Endothelial cell of umbilical vein (primary cell): ENCODE data around the gene RPS8. TPM values are rescaled to one million over a fixed set of nuclear protein-coding genes. Genes with fewer than 3 reads are reported as not detected.
A peak's percentile ranks its signal among the peaks of the same experiment; 100 is the strongest.

Experiments used
- BruUV-seq: library from RNA; stranded (reverse); fragments of 400-500 nt; replicated peaks from 2 replicates; lab custom pipeline; 2021; lab: Mats Ljungman, UMichigan
- CTCF ChIA-PET: fragments of 300-600, 350-600 bp; sonication (Branson Sonifier 250); formaldehyde crosslinking; loops from one replicate; lab custom pipeline; 2021; ENCODE audit warnings: antibody characterized with exemption, inconsistent platforms; lab: Charles Lee
- POLR2A ChIA-PET: fragments of 300-600, 350-600 bp; sonication (Branson Sonifier 250); formaldehyde crosslinking; loops from one replicate; lab custom pipeline; 2021; ENCODE audit warnings: antibody characterized with exemption, inconsistent platforms; lab: Charles Lee
- DNase-seq: peaks from one replicate; pipeline ENCODE4 v3.0.0-alpha.2; 2011; ENCODE audit warnings: low read depth, low spot score
- FAIRE-seq: peaks from 2 replicates; lab custom pipeline; 2011; peaks lifted over from hg19 to GRCh38; lab: Jason Lieb, UNC
- H2AFZ ChIP-seq: 2 replicates; pipeline ENCODE4 v1.6.0; 2012; ENCODE audit warnings: low read depth, low read length, control low read depth, inconsistent platforms
- H3K27ac ChIP-seq: 2 replicates; pipeline ENCODE4 v1.5.1; 2011; ENCODE audit warnings: low read depth, mild to moderate bottlenecking, control low read depth, low read length, moderate library complexity; ENCODE audit not compliant: insufficient read depth
- H3K27me3 ChIP-seq, 2 experiments: 2 replicates each; pipeline versions ENCODE4 v1.6.0 to v1.6.1; 2011; ENCODE audit warnings: low read length in 2 of 2, mixed read lengths in 1 of 2; ENCODE audit not compliant: control insufficient read depth in 2 of 2, insufficient read depth in 2 of 2
- H3K36me3 ChIP-seq, 2 experiments: 2 replicates in 1 of 2; 3 replicates in 1 of 2; pipeline ENCODE4 v1.5.1; 2011; ENCODE audit warnings: low read length in 2 of 2, mild to moderate bottlenecking in 1 of 2, moderate library complexity in 1 of 2; ENCODE audit not compliant: control insufficient read depth in 2 of 2, insufficient read depth in 2 of 2; ENCODE audit errors: extremely low read depth in 1 of 2
- H3K4me1 ChIP-seq: 3 replicates; pipeline ENCODE4 v1.5.1; 2011; ENCODE audit warnings: mild to moderate bottlenecking, low read length; ENCODE audit not compliant: control insufficient read depth, insufficient read depth; ENCODE audit errors: extremely low read depth
- H3K4me2 ChIP-seq: 2 replicates; pipeline ENCODE4 v1.6.1; 2011; ENCODE audit warnings: low read length, control low read depth, mixed read lengths; ENCODE audit not compliant: insufficient read depth
- H3K4me3 ChIP-seq, 3 experiments: fragments of 200-600 bp in 1 of 3; sonication (generic), shearing (Covaris generic) in 1 of 3; replicated peaks in 1 of 3; 2 replicates each; pipeline ENCODE4 v1.5.1; 2011 to 2016; ENCODE audit warnings: control low read depth in 3 of 3, low read length in 3 of 3, mild to moderate bottlenecking in 2 of 3, inconsistent platforms in 1 of 3, low read depth in 1 of 3, moderate library complexity in 1 of 3; ENCODE audit not compliant: insufficient read depth in 1 of 3
- H3K79me2 ChIP-seq: 2 replicates; pipeline ENCODE4 v1.6.0; 2012; ENCODE audit warnings: low read length, inconsistent platforms; ENCODE audit not compliant: control insufficient read depth, insufficient read depth
- H3K9ac ChIP-seq: replicated peaks from 2 replicates; pipeline ENCODE3; 2011; ENCODE audit warnings: low read length, control low read depth; ENCODE audit not compliant: insufficient read depth; ENCODE audit errors: extremely low read depth
- H3K9me1 ChIP-seq: replicated peaks from 3 replicates; pipeline ENCODE4 v1.6.0; 2011; ENCODE audit warnings: mild to moderate bottlenecking, low read length; ENCODE audit not compliant: control insufficient read depth, insufficient read depth; ENCODE audit errors: extremely low read depth
- H3K9me3 ChIP-seq: replicated peaks from 2 replicates; pipeline ENCODE4 v1.5.1; 2012; ENCODE audit warnings: low read length, inconsistent platforms; ENCODE audit not compliant: control insufficient read depth, insufficient read depth
- H4K20me1 ChIP-seq: replicated peaks from 2 replicates; pipeline ENCODE3; 2011; ENCODE audit warnings: mild to moderate bottlenecking, low read length; ENCODE audit not compliant: control insufficient read depth, insufficient read depth; ENCODE audit errors: extremely low read depth
- EZH2 ChIP-seq: IDR thresholded peaks from 2 replicates; pipeline ENCODE4 v1.6.1; 2012; ENCODE audit warnings: borderline replicate concordance, low read depth, mild to moderate bottlenecking, moderate library complexity, low read length, inconsistent platforms; ENCODE audit not compliant: severe bottlenecking
- FOS ChIP-seq: IDR thresholded peaks from 2 replicates; pipeline ENCODE4 v1.6.1; 2011; ENCODE audit warnings: mild to moderate bottlenecking, low read length, moderate library complexity, borderline replicate concordance; ENCODE audit not compliant: insufficient read depth
- GATA2 ChIP-seq: IDR thresholded peaks from 2 replicates; pipeline ENCODE4 v1.7.0; 2011; ENCODE audit warnings: low read depth, mild to moderate bottlenecking, moderate library complexity, mixed read lengths, low read length; ENCODE audit not compliant: insufficient read length, insufficient read depth
- JUN ChIP-seq: IDR thresholded peaks from 2 replicates; pipeline ENCODE4 v1.6.1; 2011; ENCODE audit warnings: borderline replicate concordance, low read depth; ENCODE audit not compliant: insufficient read length, insufficient read depth
- MYC ChIP-seq: IDR thresholded peaks from one replicate; pipeline ENCODE4 v1.6.1; 2011; ENCODE audit warnings: mild to moderate bottlenecking, low read depth, low read length
- POLR2A ChIP-seq: IDR thresholded peaks from 2 replicates; pipeline ENCODE4 v1.6.1; 2012; ENCODE audit warnings: low read depth, mild to moderate bottlenecking, control low read depth, low read length
- POLR2AphosphoS5 ChIP-seq: IDR thresholded peaks from 2 replicates; pipeline ENCODE4 v1.6.1; 2012; ENCODE audit warnings: low read depth, mild to moderate bottlenecking, control low read depth, low read length, moderate library complexity; ENCODE audit not compliant: insufficient read depth
- dilution Hi-C: fragments of 300-500 bp; cut with MboI; formaldehyde crosslinking; loops from one replicate; pipeline ENCODE4 v1.15.0; 2019; ENCODE audit warnings: low sequenced_read_pairs; ENCODE audit not compliant: extremely low pct_ligation_motif_present
- intact Hi-C: fragments of 100-400 bp; cut with micrococcal nuclease; formaldehyde crosslinking; loops from one replicate; pipeline ENCODE4 v1.10.0; 2022
- polyA plus RNA-seq, 4 experiments: library from polyadenylated mRNA; depleted of rRNA in 3 of 4; stranded (reverse) in 3 of 4; unstranded in 1 of 4; fragments of >200 nt; gene quantifications; 2 replicates each; pipeline versions ENCODE4 v1.2.1 to v1.2.3, GENCODE V29; 2011 to 2012; ENCODE audit warnings: missing spikeins in 1 of 4
- total RNA-seq: library from RNA; stranded (reverse); gene quantifications from 2 replicates; pipeline ENCODE4 v1.2.3, GENCODE V29; 2021
- TF ChIP-seq, protein P1 (sequence below): IDR thresholded peaks from 2 replicates; pipeline ENCODE4 v1.6.1; 2011; ENCODE audit not compliant: insufficient read depth, insufficient read length
- TF ChIP-seq, protein P2 (sequence below), 2 donors: IDR thresholded peaks; 1 replicate in 1 of 2; 2 replicates in 1 of 2; pipeline ENCODE4 v1.5.1; 2011; ENCODE audit warnings: low read length in 2 of 2, mild to moderate bottlenecking in 2 of 2, moderate library complexity in 2 of 2, control low read depth in 1 of 2, inconsistent platforms in 1 of 2, low read depth in 1 of 2; ENCODE audit not compliant: insufficient read depth in 1 of 2; ENCODE audit errors: extremely low read depth in 1 of 2

RPS8 gene
- total and polyA plus RNA-seq, 2 donors (not counting 3 experiments of a cell fraction or from before 2014, with no cell fraction given), result 1,842 to 2,306 TPM

DNA sequence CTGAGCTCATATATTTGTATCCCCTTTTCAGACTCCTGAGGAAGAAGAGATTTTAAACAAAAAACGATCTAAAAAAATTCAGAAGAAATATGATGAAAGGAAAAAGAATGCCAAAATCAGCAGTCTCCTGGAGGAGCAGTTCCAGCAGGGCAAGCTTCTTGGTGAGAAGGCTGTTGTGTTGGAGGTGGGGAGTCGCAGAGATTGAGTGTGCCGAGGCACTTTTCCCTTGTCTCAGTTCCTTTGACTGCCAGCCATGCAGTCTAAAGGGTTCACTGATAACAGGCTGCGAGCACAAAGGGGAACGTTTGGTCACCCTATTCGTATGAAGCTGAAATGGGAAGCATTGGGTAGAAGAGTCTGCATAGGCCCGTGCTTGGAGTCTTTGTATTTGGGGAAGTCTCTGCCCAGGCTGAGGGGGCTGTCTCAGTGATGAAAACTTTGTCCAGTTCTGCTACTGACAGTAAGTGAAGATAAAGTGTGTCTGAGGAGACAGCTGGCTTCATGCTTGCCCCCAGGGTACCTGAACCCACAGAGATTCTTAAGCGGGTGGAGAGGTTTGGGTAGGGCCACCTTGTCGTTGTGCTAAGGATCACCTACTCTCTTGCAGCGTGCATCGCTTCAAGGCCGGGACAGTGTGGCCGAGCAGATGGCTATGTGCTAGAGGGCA, 2.8 kb downstream of the RPS8 start:
- ChIA-PET CTCF (interaction anchor here (0.7 to 1.1 kb wide), 2 partner anchors 10 to 47 kb away, joined by 3 read pairs; partner anchors contain the start of genes BEST4 and RNU5D-1), POLR2A (no interaction called here)
- Histone ChIP-seq H4K20me1 (no peaks in the 10 kb centered on the region), H3K4me2 (peak overlapping the region; percentile 75), H3K9ac (no peak overlapping the region), H3K27ac (no peak overlapping the region), H3K4me3 (peak overlapping the region in 1 of 3 experiments; percentile 0), H3K9me3 (no peaks in the 10 kb centered on the region), H3K9me1 (no peaks in the 10 kb centered on the region), H3K4me1 (peaks cover 16% of the 10 kb centered on the region), H2AFZ (no peak overlapping the region), H3K79me2 (peaks cover 40% of the 10 kb centered on the region), H3K36me3 (peaks cover 17 to 22% of the 10 kb centered on the region in 2 experiments), H3K27me3 (no peaks in the 10 kb centered on the region)
- dilution Hi-C loops (no loop called here), intact Hi-C loops (no loop called here)
- TF ChIP-seq FOS (no peak), JUN (no peak), POLR2A (peak; percentile 19), EZH2 (no peak)
- DNase-seq (no peak), FAIRE-seq (no peak)
- no TSS peak for BruUV-seq

DNA sequence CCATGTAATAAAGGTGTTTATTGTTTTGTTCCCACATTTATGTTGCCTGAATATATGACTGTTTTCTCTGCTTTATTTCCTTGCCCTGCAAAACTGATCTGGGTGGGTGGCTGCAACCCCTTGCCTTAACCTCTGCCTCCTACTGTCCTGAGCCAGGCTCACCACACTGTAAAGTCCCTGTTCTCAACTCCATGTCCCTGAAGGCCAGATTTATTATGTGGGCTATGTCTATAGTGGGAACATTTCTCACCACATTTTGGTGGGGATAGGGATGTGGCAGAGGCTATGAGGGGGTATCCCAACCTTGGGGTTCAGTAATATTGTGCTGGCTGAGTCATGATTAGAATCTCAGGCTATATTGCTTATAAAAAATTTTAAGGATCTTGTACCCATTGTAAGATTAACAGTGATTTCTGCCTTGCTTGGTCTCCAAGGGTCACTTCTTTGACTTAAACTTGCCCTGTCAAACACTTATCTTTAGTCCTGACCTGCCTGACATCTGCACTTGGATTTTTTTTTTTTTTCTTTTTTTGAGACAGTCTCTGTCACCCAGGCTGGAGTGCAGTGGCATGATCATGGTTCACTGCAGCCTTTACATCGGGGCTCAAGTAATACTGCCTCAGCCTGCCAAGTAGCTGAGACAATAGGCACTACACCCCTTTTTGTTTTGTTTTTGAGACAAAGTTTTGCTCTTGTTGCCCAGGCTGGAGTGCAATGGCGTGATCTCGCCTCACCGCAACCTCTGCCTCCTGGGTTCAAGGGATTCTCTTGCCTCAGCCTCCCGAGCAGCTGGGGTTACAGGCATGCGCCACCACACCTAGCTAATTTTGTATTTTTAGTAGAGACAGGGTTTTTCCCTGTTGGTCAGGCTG, 3.6 kb downstream of the RPS8 start:
- FAIRE-seq, result no peak

More for the DNA sequence above, 3.6 kb downstream of the RPS8 start:
- BruUV-seq, result no TSS peak
- H3K27me3 ChIP-seq, result no peaks in the 10 kb centered on the region
- no peak overlapping the region for H3K27ac ChIP-seq
- no peak overlapping the region for H3K4me2 ChIP-seq
- no peaks in the 10 kb centered on the region for H4K20me1 ChIP-seq
- H3K4me3 ChIP-seq, result no peak overlapping the region
- peaks cover 40% of the 10 kb centered on the region for H3K79me2 ChIP-seq
- H3K4me1 ChIP-seq, result peaks cover 16% of the 10 kb centered on the region
- dilution Hi-C loops, result no loop called here
- H3K9ac ChIP-seq, result no peak overlapping the region
- TF ChIP-seq GATA2 (no peak), POLR2AphosphoS5 (no peak), JUN (no peak), FOS (no peak), MYC (no peak), EZH2 (no peak), POLR2A (no peak)
- TF ChIP-seq, protein P1, sequence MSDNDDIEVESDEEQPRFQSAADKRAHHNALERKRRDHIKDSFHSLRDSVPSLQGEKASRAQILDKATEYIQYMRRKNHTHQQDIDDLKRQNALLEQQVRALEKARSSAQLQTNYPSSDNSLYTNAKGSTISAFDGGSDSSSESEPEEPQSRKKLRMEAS, result no peak
- TF ChIP-seq, protein P2, sequence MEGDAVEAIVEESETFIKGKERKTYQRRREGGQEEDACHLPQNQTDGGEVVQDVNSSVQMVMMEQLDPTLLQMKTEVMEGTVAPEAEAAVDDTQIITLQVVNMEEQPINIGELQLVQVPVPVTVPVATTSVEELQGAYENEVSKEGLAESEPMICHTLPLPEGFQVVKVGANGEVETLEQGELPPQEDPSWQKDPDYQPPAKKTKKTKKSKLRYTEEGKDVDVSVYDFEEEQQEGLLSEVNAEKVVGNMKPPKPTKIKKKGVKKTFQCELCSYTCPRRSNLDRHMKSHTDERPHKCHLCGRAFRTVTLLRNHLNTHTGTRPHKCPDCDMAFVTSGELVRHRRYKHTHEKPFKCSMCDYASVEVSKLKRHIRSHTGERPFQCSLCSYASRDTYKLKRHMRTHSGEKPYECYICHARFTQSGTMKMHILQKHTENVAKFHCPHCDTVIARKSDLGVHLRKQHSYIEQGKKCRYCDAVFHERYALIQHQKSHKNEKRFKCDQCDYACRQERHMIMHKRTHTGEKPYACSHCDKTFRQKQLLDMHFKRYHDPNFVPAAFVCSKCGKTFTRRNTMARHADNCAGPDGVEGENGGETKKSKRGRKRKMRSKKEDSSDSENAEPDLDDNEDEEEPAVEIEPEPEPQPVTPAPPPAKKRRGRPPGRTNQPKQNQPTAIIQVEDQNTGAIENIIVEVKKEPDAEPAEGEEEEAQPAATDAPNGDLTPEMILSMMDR (IDR thresholded peaks at IDR 0.05; ENCODE audit: extremely low read depth in 1 of 2, insufficient read depth in 1 of 2, low read depth in 1 of 2, low read length in 2 of 2), result no peak
- intact Hi-C loops, result no loop called here
- CTCF ChIA-PET, result interaction anchor here (2.6 kb wide), 1 partner anchor 49 kb away, joined by 8 read pairs; the partner anchor contains the start of gene RNU5D-1
- no peak for DNase-seq
- peaks cover 17 to 22% of the 10 kb centered on the region in 2 experiments for H3K36me3 ChIP-seq
- H2AFZ ChIP-seq, result no peak overlapping the region
- POLR2A ChIA-PET, result interaction anchor here (0.6 kb wide), 1 partner anchor 20 kb away, joined by 3 read pairs; no protein-coding TSS in a partner anchor
- H3K9me3 ChIP-seq, result no peaks in the 10 kb centered on the region
- no peaks in the 10 kb centered on the region for H3K9me1 ChIP-seq
